Ramos (cell line): ENCODE measurements around the gene CNGB1.

Experiments used
- in situ Hi-C: fragments of 300-500 bp; cut with MboI; formaldehyde crosslinking; loops from one replicate; pipeline ENCODE4 v1.14.3; 2022; ENCODE audit warnings: low sequenced_read_pairs; ENCODE audit not compliant: unreplicated experiment

The CNGB1 gene

GRCh38 chr16:57997528-57998265, 26.8 kb upstream of the CNGB1 start:
- in situ Hi-C loops = no loop called here

- in situ Hi-C loops = no loop called here
These were observed 26.2 kb upstream of the CNGB1 start for GRCh38 chr16:57997176-57997527.

- in situ Hi-C loops = no loop called here
These were observed 25.7 kb upstream of the CNGB1 start for GRCh38 chr16:57996406-57997175.

- in situ Hi-C loops = no loop called here
These were observed 24.9 kb upstream of the CNGB1 start for GRCh38 chr16:57995721-57996405.

GRCh38 chr16:57994778-57995177, 23.9 kb upstream of the CNGB1 start:
- in situ Hi-C loops = no loop called here

- in situ Hi-C loops = no loop called here
These were observed 23.4 kb upstream of the CNGB1 start for GRCh38 chr16:57994361-57994760.

GRCh38 chr16:57993897-57994296, 23.0 kb upstream of the CNGB1 start:
- in situ Hi-C loops = no loop called here

GRCh38 chr16:57993438-57993837, 22.5 kb upstream of the CNGB1 start:
- in situ Hi-C loops = no loop called here

GRCh38 chr16:57992084-57992483, 21.2 kb upstream of the CNGB1 start:
- in situ Hi-C loops = no loop called here

GRCh38 chr16:57991551-57992059, 20.7 kb upstream of the CNGB1 start:
- in situ Hi-C loops = no loop called here

- in situ Hi-C loops = no loop called here
These were observed 18.0 kb upstream of the CNGB1 start for GRCh38 chr16:57988929-57989328.

GRCh38 chr16:57987441-57988177, 16.7 kb upstream of the CNGB1 start:
- in situ Hi-C loops = no loop called here

- in situ Hi-C loops = no loop called here
These were observed 15.3 kb upstream of the CNGB1 start for GRCh38 chr16:57986196-57986595.

- in situ Hi-C loops = no loop called here
These were observed 14.6 kb upstream of the CNGB1 start for GRCh38 chr16:57985204-57986181.

- in situ Hi-C loops = no loop called here
These were observed 13.7 kb upstream of the CNGB1 start for GRCh38 chr16:57984443-57985203.

- in situ Hi-C loops = no loop called here
These were observed 11.5 kb upstream of the CNGB1 start for GRCh38 chr16:57982385-57982784.

- in situ Hi-C loops = no loop called here
These were observed 10.7 kb upstream of the CNGB1 start for GRCh38 chr16:57981636-57982035.

GRCh38 chr16:57979006-57979585, 8.2 kb upstream of the CNGB1 start:
- in situ Hi-C loops = no loop called here
